Hepatocyte (in vitro differentiated cells): ENCODE measurements around the gene NEUROG1. TPM values are rescaled to one million over a fixed set of nuclear protein-coding genes. Genes with fewer than 3 reads are reported as not detected.
"Not testable (repeated sequence)": the region's sequence is repeated elsewhere in the genome, so short reads cannot be mapped to it uniquely, and the experiment has no call there.

Experiments
- DNase-seq: peaks from one replicate; pipeline ENCODE4 v3.0.0-alpha.2; 2016; ENCODE audit warnings: low spot score
- H2AFZ ChIP-seq: fragments of 200-600 bp; sonication (generic); 2 replicates; pipeline ENCODE4 v1.6.0; 2016; ENCODE audit warnings: antibody characterized with exemption, mild to moderate bottlenecking
- H3K27ac ChIP-seq: fragments of 200-600 bp; sonication (generic); 2 replicates; pipeline ENCODE4 v1.5.1; 2016; ENCODE audit warnings: mild to moderate bottlenecking
- H3K27me3 ChIP-seq: fragments of 200-600 bp; sonication (generic); 2 replicates; pipeline ENCODE4 v1.6.1; 2016
- H3K36me3 ChIP-seq: fragments of 200-600 bp; sonication (generic); replicated peaks from 2 replicates; pipeline ENCODE4 v1.5.1; 2016; ENCODE audit warnings: low read depth; ENCODE audit not compliant: insufficient read depth
- H3K4me1 ChIP-seq: fragments of 200-600 bp; sonication (generic); 2 replicates; pipeline ENCODE4 v1.5.1; 2016; ENCODE audit warnings: mild to moderate bottlenecking, moderate library complexity; ENCODE audit not compliant: insufficient read depth
- H3K4me2 ChIP-seq: fragments of 200-600 bp; sonication (generic); 2 replicates; pipeline ENCODE4 v1.6.0; 2016
- H3K4me3 ChIP-seq: fragments of 200-600 bp; sonication (generic); 2 replicates; pipeline ENCODE4 v1.5.1; 2016; ENCODE audit warnings: mild to moderate bottlenecking
- H3K79me2 ChIP-seq: fragments of 200-600 bp; sonication (generic); 2 replicates; pipeline ENCODE4 v1.6.0; 2017; ENCODE audit warnings: mild to moderate bottlenecking
- H3K9me2 ChIP-seq: fragments of 200-600 bp; sonication (generic); replicated peaks from 2 replicates; pipeline ENCODE4 v1.6.0; 2017; ENCODE audit warnings: mild to moderate bottlenecking; ENCODE audit not compliant: insufficient read depth
- H3K9me3 ChIP-seq: fragments of 200-600 bp; sonication (generic); 2 replicates; pipeline ENCODE4 v1.5.1; 2016; ENCODE audit warnings: low read depth, mild to moderate bottlenecking
- H4K20me1 ChIP-seq: fragments of 200-600 bp; sonication (generic); 2 replicates; pipeline ENCODE4 v1.6.0; 2016; ENCODE audit warnings: mild to moderate bottlenecking; ENCODE audit not compliant: insufficient read depth, poor library complexity, severe bottlenecking
- CTCF ChIP-seq: fragments of 200-600 bp; sonication (generic); IDR thresholded peaks from 2 replicates; pipeline ENCODE4 v1.5.1; 2016; ENCODE audit warnings: antibody characterized with exemption, mild to moderate bottlenecking; ENCODE audit not compliant: poor library complexity
- EZH2 ChIP-seq: fragments of 200-600 bp; sonication (generic); IDR thresholded peaks from 2 replicates; pipeline ENCODE4 v1.6.1; 2016; ENCODE audit warnings: antibody characterized with exemption, mild to moderate bottlenecking, borderline replicate concordance
- EZH2phosphoT487 ChIP-seq: fragments of 200-600 bp; sonication (generic); IDR thresholded peaks from one replicate; pipeline ENCODE4 v1.6.1; 2018; ENCODE audit warnings: antibody characterized with exemption, mild to moderate bottlenecking, low read depth, moderate library complexity; ENCODE audit not compliant: unreplicated experiment, severe bottlenecking
- WGBS: methylation state at CpG from one replicate; pipeline ENCODE4 v1.1.6; 2016; ENCODE audit warnings: low lambda C conversion rate; ENCODE audit errors: missing lambda C conversion rate; 5-methylcytosine and 5-hydroxymethylcytosine counted together
- polyA plus RNA-seq: library from polyadenylated mRNA; unstranded; fragments of >200 nt; fragmentation: Nextera tagmentation; extraction: Ambion mirVana; gene quantifications from 2 replicates; pipeline ENCODE4 v1.2.1, GENCODE V29; 2016
- total RNA-seq: library from RNA; depleted of rRNA; stranded (reverse); fragments of >200 nt; gene quantifications from 2 replicates; pipeline ENCODE4 v1.2.3, GENCODE V29; 2014

Gene NEUROG1
- total and polyA plus RNA-seq, 2 experiments from 2014 or later = not detected

GRCh38 chr5:135497971-135498636, 37.7 kb downstream of the NEUROG1 start:
- H3K9me2 ChIP-seq = no peaks in the 10 kb centered on the region
- H3K9me3 ChIP-seq = no peaks in the 10 kb centered on the region
- no peaks in the 10 kb centered on the region for H3K36me3 ChIP-seq
- no peaks in the 10 kb centered on the region for H4K20me1 ChIP-seq
- no peak for TF ChIP-seq CTCF
- TF ChIP-seq EZH2phosphoT487 = no peak
- TF ChIP-seq EZH2 = no peak
- no peak for DNase-seq
- H3K4me3 ChIP-seq = no peak overlapping the region
- H3K4me1 ChIP-seq = no peaks in the 10 kb centered on the region
- H3K27me3 ChIP-seq = peaks cover 40% of the 10 kb centered on the region
- 72% methylated on average over 8 of the region's 8 CpGs for WGBS
- no peak overlapping the region for H3K27ac ChIP-seq
- H3K4me2 ChIP-seq = no peak overlapping the region
- H3K79me2 ChIP-seq = no peaks in the 10 kb centered on the region
- H2AFZ ChIP-seq = no peak overlapping the region

- not testable (repeated sequence) for H3K9me3 ChIP-seq, H3K4me2 ChIP-seq, H2AFZ ChIP-seq, H4K20me1 ChIP-seq, H3K79me2 ChIP-seq, H3K9me2 ChIP-seq, H3K27ac ChIP-seq, H3K36me3 ChIP-seq, H3K4me3 ChIP-seq, DNase-seq
- 76% methylated on average over 4 of the region's 4 CpGs for WGBS
- Histone ChIP-seq H3K27me3 (peaks cover 57% of the 10 kb centered on the region), H3K4me1 (peaks cover 12% of the 10 kb centered on the region)
Observed at GRCh38 chr5:135495531-135495930, 40.2 kb downstream of the NEUROG1 start.

- DNase-seq = no peak
- 80% methylated on average over 5 of the region's 5 CpGs for WGBS
- Histone ChIP-seq H3K4me1 (peaks cover 25% of the 10 kb centered on the region), H4K20me1 (no peaks in the 10 kb centered on the region), H3K9me3 (no peaks in the 10 kb centered on the region), H3K27me3 (peaks cover 66% of the 10 kb centered on the region), H3K4me2 (no peak overlapping the region), H3K9me2 (no peaks in the 10 kb centered on the region), H2AFZ (no peak overlapping the region), H3K36me3 (no peaks in the 10 kb centered on the region), H3K27ac (no peak overlapping the region), H3K79me2 (no peaks in the 10 kb centered on the region), H3K4me3 (no peak overlapping the region)
- no peak for TF ChIP-seq EZH2
- TF ChIP-seq CTCF = no peak
- TF ChIP-seq EZH2phosphoT487 = no peak
Observed at GRCh38 chr5:135494196-135494595, 41.6 kb downstream of the NEUROG1 start.

- TF ChIP-seq EZH2 (no peak), EZH2phosphoT487 (no peak), CTCF (no peak)
- H3K4me2 ChIP-seq = no peak overlapping the region
- H3K4me1 ChIP-seq = peaks cover 29% of the 10 kb centered on the region
- H3K79me2 ChIP-seq = no peaks in the 10 kb centered on the region
- H2AFZ ChIP-seq = no peak overlapping the region
- WGBS = 81% methylated on average over 8 of the region's 8 CpGs
- no peaks in the 10 kb centered on the region for H3K9me3 ChIP-seq
- no peak overlapping the region for H3K27ac ChIP-seq
- no peak overlapping the region for H3K4me3 ChIP-seq
- peaks cover 72% of the 10 kb centered on the region for H3K27me3 ChIP-seq
- DNase-seq = no peak
- no peaks in the 10 kb centered on the region for H3K36me3 ChIP-seq
- no peaks in the 10 kb centered on the region for H3K9me2 ChIP-seq
- H4K20me1 ChIP-seq = no peaks in the 10 kb centered on the region
Observed at GRCh38 chr5:135493406-135494180, 42.2 kb downstream of the NEUROG1 start.
